Mammary epithelial cell (primary cell): ENCODE data around the gene VEZF1.

Source experiments
- EZH2 ChIP-seq: IDR thresholded peaks from 2 replicates; pipeline ENCODE4 v1.6.1; 2012; ENCODE audit warnings: low read length, inconsistent platforms, borderline replicate concordance
- TF ChIP-seq, protein P1 (sequence below), 2 donors: IDR thresholded peaks in 1 of 2; conservative IDR thresholded peaks in 1 of 2; 2 replicates each; pipeline ENCODE4 v1.5.1; 2011 to 2012; ENCODE audit warnings: inconsistent platforms in 2 of 2, low read length in 2 of 2, mild to moderate bottlenecking in 2 of 2, control low read depth in 1 of 2, low read depth in 1 of 2; ENCODE audit not compliant: insufficient read depth in 1 of 2; ENCODE audit errors: extremely low read depth in 1 of 2

DNA sequence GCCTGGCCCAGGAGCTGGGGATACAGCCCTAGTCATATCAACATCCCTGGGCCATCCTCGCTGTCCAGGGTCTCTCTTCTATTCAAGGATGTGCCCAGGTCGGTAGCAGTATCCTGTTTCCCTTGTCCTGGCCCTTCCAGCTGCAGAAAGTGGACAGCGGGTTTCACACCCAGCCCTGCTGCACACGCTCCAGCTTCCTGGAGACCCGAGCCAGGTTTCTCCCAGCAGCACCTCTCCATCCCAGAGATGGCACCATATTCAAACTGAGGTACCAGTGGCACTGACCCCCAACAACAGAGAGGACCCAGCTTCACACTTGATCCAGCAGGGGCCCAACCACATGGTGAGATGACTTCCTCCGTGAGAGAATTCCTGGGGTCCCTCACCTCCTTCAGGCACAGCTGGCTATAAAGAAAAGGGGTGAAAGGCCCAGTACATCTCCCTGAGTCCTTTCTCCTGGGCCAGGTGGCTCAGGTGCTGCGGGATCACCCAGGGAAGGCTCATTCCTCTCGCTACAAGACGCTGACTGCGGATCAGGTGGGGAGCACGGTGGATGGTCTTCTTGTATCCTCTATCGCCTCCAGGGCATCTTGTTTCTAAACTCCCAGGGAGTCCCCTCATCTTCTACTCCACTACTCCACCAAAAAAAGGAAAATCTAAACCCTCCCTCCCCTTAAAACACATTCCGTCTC is 34.2 kb downstream of the VEZF1 start:
- TF ChIP-seq EZH2: no peak
- TF ChIP-seq, protein P1, sequence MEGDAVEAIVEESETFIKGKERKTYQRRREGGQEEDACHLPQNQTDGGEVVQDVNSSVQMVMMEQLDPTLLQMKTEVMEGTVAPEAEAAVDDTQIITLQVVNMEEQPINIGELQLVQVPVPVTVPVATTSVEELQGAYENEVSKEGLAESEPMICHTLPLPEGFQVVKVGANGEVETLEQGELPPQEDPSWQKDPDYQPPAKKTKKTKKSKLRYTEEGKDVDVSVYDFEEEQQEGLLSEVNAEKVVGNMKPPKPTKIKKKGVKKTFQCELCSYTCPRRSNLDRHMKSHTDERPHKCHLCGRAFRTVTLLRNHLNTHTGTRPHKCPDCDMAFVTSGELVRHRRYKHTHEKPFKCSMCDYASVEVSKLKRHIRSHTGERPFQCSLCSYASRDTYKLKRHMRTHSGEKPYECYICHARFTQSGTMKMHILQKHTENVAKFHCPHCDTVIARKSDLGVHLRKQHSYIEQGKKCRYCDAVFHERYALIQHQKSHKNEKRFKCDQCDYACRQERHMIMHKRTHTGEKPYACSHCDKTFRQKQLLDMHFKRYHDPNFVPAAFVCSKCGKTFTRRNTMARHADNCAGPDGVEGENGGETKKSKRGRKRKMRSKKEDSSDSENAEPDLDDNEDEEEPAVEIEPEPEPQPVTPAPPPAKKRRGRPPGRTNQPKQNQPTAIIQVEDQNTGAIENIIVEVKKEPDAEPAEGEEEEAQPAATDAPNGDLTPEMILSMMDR (conservative IDR thresholded peaks at IDR 0.05 in 1 of 2, IDR thresholded peaks at IDR 0.05 in 1 of 2; ENCODE audit: extremely low read depth in 1 of 2, insufficient read depth in 1 of 2, low read depth in 1 of 2, low read length in 2 of 2): no peak
